ENCODE results near the gene SRSF9. TPM values are rescaled to one million over a fixed set of nuclear protein-coding genes. Genes with fewer than 3 reads are reported as not detected.

SRSF9 gene
- total and polyA plus RNA-seq, 2 of the 13 experiments (the other 11 are each of a cell fraction or from before 2014, with no cell fraction given) = 125 to 144 TPM

DNA sequence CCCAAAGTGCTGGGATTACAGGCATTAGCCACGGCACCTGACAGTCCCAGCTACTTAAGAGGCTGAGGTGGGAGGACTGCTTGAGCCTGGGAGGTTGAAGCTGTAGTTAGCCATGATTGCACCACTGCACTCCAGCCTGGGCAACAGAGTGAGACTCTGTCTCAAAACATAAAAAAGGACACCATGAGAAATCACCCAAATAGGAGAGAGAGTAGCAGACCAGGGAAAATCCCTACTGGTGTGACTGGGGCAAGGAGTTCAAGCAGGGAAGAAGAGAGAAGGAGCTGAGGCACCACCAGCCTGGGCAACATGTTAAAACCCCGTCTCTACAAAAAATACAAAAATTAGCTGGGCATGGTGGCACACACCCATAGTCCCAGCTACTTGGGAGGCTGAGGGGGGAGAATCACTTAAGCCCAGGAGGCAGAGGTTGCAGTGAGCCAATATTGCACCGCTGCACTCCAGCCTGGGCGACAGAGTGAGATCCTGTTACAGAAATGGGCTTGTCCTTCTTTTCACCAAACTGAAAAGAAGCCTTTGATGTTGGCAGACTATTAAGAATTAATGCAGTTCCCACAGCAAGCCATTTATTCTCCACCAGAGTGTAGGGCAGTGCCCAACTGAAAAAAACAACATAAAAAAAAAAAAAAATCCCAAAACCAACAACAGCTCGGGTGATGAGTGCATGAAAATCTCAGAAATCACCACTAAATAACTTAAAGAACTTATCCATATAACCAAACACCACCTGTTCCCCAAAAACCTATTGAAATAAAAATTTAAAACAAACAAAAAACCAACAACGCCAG is 4.5 kb upstream of the SRSF9 start:
- H3K79me2 ChIP-seq (ENCODE audit: insufficient read depth, low read length) = peaks cover 8% of the 10 kb centered on the region
- FAIRE-seq = no peak
- no peak overlapping the region for H3K27ac ChIP-seq (ENCODE audit: extremely low read length, insufficient read depth, low read length)
- H4K20me1 ChIP-seq (ENCODE audit: insufficient read depth, low read length) = no peaks in the 10 kb centered on the region
- ATAC-seq = no peak
- H3K27me3 ChIP-seq (ENCODE audit: control insufficient read depth in 1 of 2, insufficient read depth in 2 of 2, low read length in 2 of 2) = no peaks in the 10 kb centered on the region; a peak in 1 of 5 replicates
- intact Hi-C loops (cut with micrococcal nuclease; ENCODE audit: unreplicated experiment) (no loop called here), in situ Hi-C loops (cut with HindIII; ENCODE audit: extremely low pct_ligation_motif_present, low pct_unique_long_range_greater_than_20kb) (no loop called here)
- no peak overlapping the region for H3K4me2 ChIP-seq (ENCODE audit: low read depth, low read length)
- no peaks in the 10 kb centered on the region for H3K36me3 ChIP-seq (replicated peaks in 1 of 2; ENCODE audit: control insufficient read depth in 1 of 2, insufficient read depth in 2 of 2, low read length in 2 of 2)
- WGBS (ENCODE audit: low lambda C conversion rate) = 93% methylated on average over 6 of the region's 6 CpGs
- CTCF ChIA-PET (ENCODE audit: low intra/inter-chr PET ratio, low total read pairs) = no interaction called here
- no peaks in the 10 kb centered on the region for H3K9me3 ChIP-seq (ENCODE audit: low read length)
- no peak overlapping the region for H3K9ac ChIP-seq (ENCODE audit: insufficient read depth, low read depth, low read length)
- peaks cover 40% of the 10 kb centered on the region for H3K4me1 ChIP-seq (ENCODE audit: insufficient read depth, low read length)
- TF ChIP-seq TCF7L2 (IDR thresholded peaks at IDR 0.05; ENCODE audit: low read depth, low read length) (no peak), PRMT3 (CRISPR knock-in tag; IDR thresholded peaks at IDR 0.05; ENCODE audit: borderline replicate concordance, low read depth) (no peak), SSRP1 (CRISPR knock-in tag; IDR thresholded peaks at IDR 0.05) (no peak), ZNF609 (CRISPR knock-in tag; IDR thresholded peaks at IDR 0.05; ENCODE audit: borderline replicate concordance) (no peak), U2AF2 (IDR thresholded peaks at IDR 0.05; ENCODE audit: low read depth, low read length) (no peak), CENPT (CRISPR knock-in tag; IDR thresholded peaks at IDR 0.05; ENCODE audit: low read depth) (no peak), DBP (CRISPR knock-in tag; IDR thresholded peaks at IDR 0.05; ENCODE audit: not compliant biosample characterization) (no peak), ZNF547 (CRISPR knock-in tag; IDR thresholded peaks at IDR 0.05) (no peak), PHF21A (CRISPR knock-in tag; IDR thresholded peaks at IDR 0.05) (no peak), ZNF619 (CRISPR knock-in tag; IDR thresholded peaks at IDR 0.05) (no peak), JARID2 (CRISPR knock-in tag; IDR thresholded peaks at IDR 0.05; ENCODE audit: insufficient replicate concordance) (no peak)
- TF ChIP-seq, protein P1, sequence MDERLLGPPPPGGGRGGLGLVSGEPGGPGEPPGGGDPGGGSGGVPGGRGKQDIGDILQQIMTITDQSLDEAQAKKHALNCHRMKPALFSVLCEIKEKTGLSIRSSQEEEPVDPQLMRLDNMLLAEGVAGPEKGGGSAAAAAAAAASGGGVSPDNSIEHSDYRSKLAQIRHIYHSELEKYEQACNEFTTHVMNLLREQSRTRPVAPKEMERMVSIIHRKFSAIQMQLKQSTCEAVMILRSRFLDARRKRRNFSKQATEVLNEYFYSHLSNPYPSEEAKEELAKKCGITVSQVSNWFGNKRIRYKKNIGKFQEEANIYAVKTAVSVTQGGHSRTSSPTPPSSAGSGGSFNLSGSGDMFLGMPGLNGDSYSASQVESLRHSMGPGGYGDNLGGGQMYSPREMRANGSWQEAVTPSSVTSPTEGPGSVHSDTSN (CRISPR knock-in tag; IDR thresholded peaks at IDR 0.05) = no peak
- BruUV-seq (replicated peaks) = no TSS peak
- H2AFZ ChIP-seq (ENCODE audit: low read length) = no peak overlapping the region
- no peak overlapping the region for H3K4me3 ChIP-seq (replicated peaks in 1 of 3; ENCODE audit: insufficient read depth in 1 of 3, low read depth in 2 of 3, low read length in 3 of 3)
- POLR2A ChIA-PET = interaction anchor here (1.1 to 1.2 kb wide), 2 partner anchors 22 to 158 kb away, joined by 4 to 6 read pairs; partner anchors contain the start of gene DYNLL1
- no peak for DNase-seq (ENCODE audit: low spot score)

Measured in HepG2 (cell line).